Stimulated activated naive CD4-positive, alpha-beta T cell treated with Interleukin-2 at 50 U/mL for 16 hours (primary cell): ENCODE measurements around the gene SEC16A.

Experiments
- DNase-seq: peaks from one replicate; lab custom pipeline; 2025; lab: John Stamatoyannopoulos, UW

The SEC16A gene, protein sequence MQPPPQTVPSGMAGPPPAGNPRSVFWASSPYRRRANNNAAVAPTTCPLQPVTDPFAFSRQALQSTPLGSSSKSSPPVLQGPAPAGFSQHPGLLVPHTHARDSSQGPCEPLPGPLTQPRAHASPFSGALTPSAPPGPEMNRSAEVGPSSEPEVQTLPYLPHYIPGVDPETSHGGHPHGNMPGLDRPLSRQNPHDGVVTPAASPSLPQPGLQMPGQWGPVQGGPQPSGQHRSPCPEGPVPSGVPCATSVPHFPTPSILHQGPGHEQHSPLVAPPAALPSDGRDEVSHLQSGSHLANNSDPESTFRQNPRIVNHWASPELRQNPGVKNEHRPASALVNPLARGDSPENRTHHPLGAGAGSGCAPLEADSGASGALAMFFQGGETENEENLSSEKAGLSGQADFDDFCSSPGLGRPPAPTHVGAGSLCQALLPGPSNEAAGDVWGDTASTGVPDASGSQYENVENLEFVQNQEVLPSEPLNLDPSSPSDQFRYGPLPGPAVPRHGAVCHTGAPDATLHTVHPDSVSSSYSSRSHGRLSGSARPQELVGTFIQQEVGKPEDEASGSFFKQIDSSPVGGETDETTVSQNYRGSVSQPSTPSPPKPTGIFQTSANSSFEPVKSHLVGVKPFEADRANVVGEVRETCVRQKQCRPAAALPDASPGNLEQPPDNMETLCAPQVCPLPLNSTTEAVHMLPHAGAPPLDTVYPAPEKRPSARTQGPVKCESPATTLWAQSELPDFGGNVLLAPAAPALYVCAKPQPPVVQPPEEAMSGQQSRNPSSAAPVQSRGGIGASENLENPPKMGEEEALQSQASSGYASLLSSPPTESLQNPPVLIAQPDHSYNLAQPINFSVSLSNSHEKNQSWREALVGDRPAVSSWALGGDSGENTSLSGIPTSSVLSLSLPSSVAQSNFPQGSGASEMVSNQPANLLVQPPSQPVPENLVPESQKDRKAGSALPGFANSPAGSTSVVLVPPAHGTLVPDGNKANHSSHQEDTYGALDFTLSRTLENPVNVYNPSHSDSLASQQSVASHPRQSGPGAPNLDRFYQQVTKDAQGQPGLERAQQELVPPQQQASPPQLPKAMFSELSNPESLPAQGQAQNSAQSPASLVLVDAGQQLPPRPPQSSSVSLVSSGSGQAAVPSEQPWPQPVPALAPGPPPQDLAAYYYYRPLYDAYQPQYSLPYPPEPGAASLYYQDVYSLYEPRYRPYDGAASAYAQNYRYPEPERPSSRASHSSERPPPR (N-terminal part only)

DNA sequence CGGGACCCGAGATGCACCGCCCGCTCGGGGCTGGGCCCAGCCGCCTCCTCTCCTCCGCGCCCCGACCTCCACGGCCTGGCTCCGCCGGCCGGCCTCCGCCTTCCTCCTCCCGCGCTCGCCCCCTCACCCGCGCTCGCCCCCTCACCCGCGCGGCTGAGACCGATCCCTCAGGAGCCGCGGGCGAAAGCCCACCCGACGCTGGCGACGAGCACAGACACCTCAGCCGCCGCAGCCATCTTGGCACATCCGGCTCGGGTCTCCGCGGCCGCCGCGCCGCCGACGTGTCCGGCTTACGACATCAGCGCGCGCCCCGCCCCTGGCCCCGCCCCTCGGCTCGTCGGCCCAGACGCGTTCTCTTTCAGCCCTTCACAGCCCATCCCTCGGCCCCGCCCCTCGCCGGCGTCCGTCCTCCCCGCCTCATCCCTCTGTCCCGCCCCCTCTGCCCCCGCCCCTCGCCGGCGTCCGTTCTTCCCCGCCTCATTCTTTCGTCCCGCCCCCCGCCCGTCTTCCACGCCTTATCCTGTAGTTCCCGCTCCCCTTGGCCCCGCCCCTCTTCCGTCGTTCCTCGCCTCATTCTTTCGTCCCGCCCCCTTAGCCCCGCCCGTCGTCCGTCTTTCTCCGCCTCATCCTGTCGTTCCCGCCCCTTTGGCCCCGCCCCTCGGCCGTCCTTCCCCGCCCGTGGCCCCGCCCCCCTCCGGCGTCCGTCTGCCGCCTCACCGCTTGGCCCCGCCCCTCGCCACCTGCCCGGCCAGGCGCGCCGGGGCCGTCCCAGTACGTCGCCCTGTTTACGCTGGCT is at the start of gene SEC16A:
Gene SEC16A, minus strand, starts transcription at position 248 of the 796 bp plus-strand sequence. CDS start 5,425 bp downstream, outside the sequence.
- peak; percentile 100 for DNase-seq

DNA sequence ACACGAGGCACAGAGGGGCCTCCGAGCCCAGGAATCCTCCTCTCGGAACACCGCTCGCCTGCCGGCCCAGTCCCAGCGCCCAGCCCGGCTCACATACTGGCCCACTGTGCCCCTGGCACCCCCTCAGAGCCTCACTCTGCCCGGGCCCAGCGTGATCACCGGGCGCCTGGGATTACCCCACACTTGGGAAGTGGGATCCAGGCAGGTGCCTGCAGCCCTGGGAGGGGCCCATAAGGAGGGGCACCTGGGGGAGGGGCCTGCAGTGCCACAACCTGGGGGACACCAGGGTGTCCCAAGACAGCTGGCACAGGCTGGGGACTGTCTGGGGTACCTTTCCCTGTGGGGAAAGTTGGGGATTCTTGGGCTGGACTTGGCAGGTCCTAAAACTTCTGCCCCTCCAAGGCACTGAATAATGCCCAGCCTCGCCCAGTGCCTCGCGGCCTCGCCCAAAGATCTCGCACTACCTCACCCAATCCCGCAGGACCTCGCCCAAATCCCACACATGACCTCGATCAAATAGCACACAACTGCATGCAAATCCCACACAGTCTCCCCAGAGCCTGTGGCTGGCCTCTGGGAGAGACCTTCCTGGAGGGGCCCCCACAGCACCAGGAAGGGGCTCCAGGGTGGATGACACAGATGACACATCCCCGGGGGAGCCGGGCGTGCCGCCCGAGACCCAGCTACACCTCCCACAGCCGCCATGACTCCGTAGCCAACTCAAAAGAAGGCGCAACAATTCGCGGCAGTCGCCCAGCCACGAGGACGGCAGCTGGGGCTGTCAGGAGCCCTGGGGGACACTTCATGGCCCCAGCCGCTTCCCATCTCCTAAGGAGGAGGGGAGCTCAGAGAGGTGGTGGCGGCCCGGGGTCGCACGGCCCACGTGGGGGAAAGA is 49.3 kb upstream of the SEC16A start:
- DNase-seq, result no peak

DNA sequence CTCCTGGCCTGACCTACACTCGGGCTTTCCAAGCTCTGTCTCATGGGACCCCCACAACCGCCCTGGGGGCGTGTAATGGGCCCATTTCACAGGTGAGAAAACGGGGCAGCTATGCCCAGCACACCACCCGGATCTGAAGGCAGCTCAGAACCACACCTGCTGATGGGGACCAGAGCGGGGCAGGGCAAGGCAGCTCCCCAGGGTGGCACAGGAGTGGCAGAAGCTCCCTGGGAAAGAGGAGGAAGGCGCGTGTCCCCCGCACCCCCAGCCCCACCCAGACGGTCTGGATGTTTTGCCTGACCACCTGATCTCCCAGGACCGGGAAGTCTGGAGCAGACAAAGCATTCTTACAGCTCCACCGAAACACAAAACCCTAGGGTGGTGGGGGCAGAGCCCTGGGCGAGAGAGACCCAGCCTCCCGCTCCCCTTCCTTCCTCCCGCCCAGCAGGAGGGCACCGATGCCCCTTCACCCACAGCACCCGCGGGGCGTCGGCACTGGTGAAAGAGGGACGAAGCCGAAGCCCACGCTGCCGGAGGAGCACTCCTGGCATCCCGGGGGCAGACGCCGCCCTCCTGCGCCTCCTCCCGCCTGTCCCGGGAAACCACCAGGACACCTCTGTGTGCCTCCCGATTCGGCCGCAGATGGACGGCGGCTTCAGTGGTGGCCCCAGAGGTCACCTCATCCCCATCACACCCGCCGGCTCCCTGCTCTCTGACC is 48.5 kb upstream of the SEC16A start:
- DNase-seq, result no peak

DNA sequence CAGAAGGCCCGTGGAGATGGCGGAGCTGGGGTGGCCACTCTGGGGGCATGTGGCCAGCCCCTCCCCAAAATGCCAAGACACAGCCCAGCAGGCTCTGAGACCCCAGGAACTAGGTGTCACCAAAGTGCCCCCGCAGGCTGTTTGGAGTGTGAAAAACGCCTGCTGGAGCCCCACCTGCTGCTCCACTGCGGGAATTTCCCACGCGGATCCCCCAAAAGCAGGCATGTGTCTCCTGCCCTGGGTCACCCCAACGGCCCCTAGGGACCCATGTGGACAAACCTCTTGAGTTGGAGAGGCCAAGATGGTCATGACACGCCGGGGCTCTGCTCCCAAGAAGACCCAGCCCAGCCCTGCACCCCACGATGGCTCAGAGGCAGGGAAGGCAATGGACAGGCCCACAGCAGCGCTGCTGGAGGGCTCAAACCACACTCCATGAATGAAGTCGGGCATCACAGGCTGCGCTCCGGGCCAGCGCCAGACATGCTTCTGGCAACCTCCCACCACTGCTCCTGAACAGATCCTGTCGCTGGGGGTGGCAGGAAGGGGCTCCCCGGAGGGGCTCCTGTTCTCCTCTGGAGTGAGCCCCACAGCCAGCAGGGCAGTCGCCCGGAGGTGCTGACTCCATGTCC is 47.7 kb upstream of the SEC16A start:
- DNase-seq, result no peak

DNA sequence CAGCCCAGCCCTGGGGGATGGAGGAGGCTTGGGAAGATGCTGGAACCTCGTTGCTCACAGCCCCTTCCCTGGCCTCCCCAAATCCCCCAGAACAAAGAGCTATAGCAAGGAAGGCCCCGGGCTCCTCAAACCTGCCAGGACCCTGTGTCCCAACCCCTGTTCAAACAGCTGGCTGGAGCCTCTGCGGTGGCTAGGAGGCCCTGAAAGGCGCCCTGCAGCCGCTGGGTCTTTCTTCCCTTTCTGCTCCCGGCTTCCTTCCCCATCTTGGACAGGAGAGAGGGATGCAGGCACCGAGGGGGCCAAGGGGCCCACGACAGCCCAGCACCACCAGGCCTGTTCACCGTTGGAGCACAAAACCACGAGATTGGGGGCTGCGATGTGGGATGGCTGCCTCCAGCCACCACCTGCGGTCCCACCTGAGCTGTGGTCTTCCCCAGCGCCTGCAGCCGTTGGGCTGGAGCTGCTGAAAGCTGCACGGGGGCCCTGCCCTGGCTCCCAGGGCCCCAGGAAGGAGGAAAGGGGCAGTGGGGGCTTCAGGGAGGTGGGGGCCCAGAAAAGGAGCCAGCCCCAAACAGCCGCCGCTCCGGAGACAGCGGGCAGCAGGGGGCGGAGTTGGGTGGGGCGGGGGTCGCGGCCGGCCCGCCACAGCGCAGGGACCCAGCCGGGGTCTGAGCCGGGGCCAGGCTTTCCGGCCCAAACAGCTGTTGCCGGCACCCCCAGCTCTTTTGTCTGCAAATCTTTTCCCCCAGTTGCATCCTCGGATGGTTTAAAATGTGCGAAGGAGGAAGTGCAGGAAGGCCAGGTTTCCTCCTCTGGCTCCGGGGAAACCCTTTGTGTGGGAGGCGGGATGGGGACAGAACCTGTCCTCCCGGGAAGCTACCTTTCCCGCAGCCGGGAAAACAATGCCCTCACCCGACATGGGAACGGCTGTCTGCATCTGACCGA is 46.9 kb upstream of the SEC16A start:
- no peak for DNase-seq

DNA sequence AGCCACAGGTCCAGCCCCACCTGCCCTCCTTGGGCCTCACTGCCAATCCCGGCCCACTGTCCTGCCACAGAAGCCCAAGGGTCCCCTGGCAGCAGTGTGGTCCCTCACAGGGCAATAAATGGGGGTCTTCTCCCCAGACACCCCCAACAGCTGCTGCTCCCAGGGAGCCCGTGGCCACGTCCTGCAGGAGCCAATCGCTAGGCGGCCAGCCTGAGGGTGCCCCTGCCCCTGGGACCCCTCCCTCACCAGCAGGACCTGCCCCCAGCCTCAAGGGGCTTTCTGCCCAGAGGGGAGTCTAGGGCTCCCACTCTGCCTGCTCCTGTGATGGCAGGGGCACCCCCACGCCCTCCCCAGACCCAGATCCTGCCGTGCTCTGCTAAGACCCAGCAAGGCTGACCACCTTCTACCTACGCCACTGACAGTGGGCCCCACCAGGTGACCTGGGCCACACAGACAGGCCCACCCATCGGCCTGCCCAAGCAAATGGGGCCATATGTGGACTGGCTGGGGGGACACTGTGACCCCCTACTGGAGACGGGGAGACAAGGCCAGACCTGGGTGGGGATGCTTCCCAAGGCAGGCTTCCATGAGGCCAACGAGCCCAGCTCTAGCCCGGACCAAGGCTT is 46.0 kb upstream of the SEC16A start:
- no peak for DNase-seq

DNA sequence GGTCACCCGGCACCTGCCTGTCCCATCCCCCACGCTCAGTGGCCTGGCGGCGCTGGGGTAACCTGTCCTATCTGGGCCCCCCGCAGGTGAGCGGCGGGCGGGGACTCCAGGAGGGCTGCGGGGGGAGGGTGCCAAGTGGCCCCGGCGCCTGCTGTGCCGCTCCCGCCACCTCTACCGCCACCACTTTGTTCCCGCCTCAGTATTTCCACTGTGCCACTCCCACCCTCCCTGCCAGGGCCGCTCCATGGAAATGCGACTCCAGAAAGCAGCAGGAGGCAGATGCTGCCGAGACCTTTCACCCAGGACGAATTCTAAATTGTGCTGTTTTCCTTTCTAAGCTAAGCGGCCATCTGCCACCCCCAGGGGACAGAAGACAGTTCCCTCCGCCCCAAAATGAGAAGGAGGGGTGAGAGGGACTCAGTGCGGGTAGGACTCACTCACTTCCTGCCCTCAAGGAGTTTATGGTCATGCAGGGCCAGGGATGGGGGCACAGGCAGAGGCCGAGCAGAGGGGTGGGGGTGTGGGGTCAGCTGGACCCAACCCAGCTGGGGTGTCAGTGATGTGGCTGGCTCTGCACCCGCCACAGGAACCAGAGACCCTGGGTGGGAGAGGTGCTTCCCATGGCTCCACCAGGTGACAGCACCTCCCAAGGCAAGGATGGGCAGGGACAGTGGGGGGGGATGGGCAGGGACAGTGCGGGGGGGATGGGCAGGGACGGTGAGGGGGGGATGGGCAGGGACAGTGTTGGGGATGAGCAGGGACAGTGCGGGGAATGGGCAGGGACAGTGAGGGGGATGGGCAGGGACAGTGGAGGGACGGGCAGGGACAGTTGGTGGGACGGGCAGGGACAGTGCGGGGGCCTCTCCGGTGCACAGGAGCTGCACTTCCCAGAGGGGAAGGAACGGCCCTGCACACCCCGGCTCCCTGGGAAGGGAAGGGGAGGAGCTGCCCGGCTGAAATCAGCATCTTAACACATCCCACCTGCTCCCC is 45.2 kb upstream of the SEC16A start:
- no peak for DNase-seq

DNA sequence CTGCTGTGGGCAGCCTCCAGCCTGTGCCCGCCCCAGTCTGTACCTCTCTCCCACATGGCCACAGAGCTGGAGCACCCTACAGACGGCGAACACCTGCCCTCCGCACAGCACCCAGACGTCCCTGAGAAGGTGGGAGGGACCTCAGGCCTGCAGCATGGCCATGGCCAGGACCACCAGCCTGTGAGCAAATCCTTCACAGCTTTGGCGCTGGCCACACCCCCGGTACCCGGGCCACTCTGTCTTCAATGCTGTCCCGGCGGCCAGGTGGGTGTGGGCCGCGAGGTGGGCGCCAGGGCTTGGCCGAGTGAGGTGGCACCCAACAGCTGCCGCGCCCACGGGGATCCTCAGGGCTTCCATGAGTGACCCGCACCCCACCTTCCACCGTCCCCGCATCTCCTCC is 44.3 kb upstream of the SEC16A start:
- DNase-seq, result no peak

DNA sequence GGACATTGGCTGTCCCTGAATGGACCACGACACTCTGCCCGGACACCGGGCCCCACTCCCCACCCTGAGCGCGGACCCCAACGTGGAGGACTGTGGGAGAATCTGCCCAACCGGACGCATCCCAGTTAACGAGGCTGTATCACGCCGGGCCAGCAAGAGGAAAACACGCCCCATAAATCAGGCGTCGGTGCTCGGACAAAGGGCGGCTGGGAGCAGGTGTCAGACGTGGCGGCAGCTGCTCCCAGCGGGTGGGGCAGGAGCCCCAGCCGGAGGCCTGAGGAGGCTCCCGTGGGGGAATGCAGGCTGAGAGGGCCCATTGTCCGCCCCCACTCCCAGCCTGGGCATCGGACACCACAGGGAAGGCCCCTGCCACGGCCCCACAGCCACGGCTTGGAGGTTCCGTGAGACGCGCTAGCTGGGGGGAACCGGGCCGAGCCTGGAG is 43.8 kb upstream of the SEC16A start:
- DNase-seq, result no peak

DNA sequence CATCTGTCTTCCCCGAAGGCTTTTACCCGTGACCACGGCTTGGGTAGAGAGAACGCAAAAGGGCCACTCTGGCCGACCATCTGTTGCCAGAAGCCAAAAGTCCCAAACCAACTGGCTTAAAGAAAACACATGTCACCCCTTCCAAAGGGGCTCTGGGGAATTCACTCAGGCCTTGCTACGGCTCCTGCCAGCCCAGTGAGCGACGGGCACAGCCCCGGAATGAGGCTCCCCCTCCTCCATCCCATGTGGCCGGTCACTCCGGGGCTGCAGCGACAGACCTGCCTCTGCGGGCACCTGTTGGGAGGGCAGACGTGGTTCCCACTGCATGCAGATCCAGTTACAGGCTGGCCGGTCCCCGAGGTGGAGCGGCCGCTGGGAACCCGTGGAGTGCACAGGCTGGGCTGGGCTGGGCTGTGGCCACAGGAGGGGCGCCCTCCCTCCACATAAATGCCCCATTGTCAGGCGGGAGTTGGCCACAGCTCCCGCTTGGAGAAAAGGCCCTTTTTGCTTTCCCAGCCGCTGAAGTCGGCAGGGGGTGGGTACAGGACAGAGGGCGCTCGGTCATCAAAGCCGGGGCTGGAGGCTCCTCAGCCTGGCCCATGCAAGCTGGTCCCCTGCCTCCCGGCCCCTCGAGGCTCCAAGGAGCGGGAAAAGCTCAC is 43.1 kb upstream of the SEC16A start:
- no peak for DNase-seq

DNA sequence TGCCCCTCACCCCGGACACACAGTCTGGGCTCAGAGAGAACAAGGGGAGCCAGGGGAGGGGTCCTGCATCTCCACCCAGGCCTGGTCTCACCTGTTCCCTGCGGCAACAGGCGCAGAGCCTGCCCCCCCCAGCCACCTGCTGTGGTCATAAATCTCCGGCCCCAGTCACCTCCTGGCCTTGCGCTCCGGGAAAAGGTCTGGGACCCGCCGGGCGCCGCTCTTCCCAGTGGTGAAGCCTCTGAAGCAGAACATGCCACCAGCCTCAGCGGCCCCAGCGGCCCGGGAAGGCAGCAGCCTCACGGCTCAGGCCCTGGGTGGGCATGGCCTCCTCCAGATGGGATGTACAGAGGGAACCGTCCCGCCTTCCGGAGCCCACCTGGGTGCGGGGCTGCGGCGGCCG is 42.4 kb upstream of the SEC16A start:
- DNase-seq, result no peak

DNA sequence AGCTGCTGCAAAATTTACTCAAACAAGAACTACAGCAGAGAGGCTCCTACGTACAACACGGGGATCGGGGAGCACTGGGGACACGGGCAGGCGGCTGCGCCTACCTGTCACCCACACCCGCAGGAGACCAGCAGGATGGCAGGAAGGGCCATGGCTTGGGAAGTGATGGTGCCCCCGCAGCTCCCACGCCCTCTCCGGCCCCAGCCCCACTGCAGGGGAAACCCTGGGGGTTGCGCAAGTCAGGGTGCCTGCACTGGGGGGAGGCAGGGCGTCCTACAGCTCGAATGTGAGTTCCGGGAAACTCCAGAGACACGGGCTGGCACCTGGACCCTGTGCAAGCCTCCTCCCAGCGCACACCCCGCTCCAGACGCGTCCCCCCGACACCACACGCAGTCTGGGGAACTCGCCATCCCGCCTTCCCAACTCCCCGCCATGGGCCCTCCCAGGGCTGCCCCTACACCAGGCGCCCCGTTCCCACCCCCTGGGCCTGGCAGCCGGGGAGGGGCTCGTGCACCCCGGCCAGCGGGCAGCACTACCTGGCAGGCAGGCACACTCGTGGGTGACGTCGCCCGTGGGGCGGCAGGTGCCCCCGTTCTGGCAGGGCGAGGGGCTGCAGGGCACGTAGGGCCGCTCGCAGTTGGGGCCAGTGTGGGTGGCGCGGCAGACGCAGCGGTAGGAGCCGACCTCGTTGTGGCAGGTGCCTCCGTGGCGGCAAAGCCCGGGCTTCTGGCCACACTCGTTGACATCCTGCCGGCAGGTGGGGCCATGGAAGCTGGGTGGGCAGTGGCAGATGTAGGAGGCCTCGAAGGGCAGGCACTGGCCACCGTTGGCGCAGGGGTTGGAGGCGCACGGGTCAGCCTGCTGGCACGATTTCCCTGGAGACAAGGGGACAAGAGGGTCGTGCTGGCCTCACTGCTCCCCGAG is 39.7 kb upstream of the SEC16A start:
- no peak for DNase-seq

DNA sequence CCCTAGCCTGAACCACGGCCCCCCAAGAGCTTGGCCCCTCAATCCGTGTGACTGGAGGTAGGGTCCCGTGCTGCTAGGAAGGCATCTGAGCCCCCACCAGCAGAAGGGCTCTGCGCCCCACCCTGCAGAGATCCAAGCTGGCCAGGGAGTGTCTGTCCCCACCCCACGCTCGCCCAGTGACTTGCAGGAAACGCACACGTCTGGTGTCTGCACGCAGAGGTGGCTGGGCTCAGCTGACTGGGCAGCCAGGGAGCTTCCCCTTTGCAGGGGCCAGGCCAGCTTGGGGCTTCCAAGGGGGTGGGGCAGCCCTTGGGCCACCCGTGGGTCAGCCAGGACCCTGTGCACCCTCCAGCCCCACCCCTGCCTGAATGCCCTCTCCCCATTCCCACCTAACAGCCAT is 38.7 kb upstream of the SEC16A start:
- no peak for DNase-seq

DNA sequence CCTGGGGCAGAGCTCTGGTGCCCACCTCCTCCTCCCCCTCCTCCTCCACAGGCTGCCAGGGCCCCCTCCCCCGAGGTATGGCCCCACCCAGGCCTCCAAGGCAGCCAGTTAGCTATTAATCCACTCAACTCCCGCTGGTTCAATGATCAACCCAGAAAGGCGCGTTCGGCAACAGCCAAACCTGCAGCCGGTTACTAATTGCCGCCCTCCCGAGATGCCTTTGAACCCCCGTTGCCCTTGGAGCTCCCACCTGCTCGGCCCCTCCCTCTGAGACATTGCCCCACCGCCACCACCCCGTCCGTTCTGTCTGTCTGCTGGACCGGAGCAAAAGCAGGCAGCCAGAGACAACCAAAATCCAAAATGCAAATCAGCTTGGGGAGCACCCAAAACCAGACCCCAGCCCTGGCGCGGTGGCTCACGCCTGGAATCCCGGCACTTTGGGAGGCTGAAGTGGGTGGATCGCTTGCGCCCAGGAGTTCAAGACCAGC is 37.3 kb upstream of the SEC16A start:
- DNase-seq, result no peak
